SW480 (cell line): ENCODE results near the gene SNED1.

Experiments used
- DNase-seq: peaks from one replicate; pipeline ENCODE4 v3.0.0-alpha.2; 2016; ENCODE audit warnings: low spot score

Gene SNED1

GRCh38 chr2:241006412-241006811 lies 8.0 kb downstream of the SNED1 start:
- DNase-seq = no peak

GRCh38 chr2:241007111-241007510 lies 8.7 kb downstream of the SNED1 start:
- DNase-seq = no peak

GRCh38 chr2:241007880-241008710 lies 9.7 kb downstream of the SNED1 start:
- DNase-seq = no peak

- no peak for DNase-seq
These were observed 10.3 kb downstream of the SNED1 start for GRCh38 chr2:241008711-241009121.

- no peak for DNase-seq
These were observed 10.8 kb downstream of the SNED1 start for GRCh38 chr2:241009191-241009590.

GRCh38 chr2:241009601-241010530 lies 11.4 kb downstream of the SNED1 start:
- DNase-seq = peak; percentile 23

- DNase-seq = no peak
These were observed 12.3 kb downstream of the SNED1 start for GRCh38 chr2:241010531-241011295.

GRCh38 chr2:241011296-241011600 lies 12.8 kb downstream of the SNED1 start:
- no peak for DNase-seq

GRCh38 chr2:241011751-241012510 lies 13.5 kb downstream of the SNED1 start:
- no peak for DNase-seq

- no peak for DNase-seq
These were observed 15.8 kb downstream of the SNED1 start for GRCh38 chr2:241014224-241014623.

- no peak for DNase-seq
These were observed 16.3 kb downstream of the SNED1 start for GRCh38 chr2:241014764-241015163.

GRCh38 chr2:241015439-241015838 lies 17.0 kb downstream of the SNED1 start:
- DNase-seq = no peak

- DNase-seq = no peak
These were observed 19.0 kb downstream of the SNED1 start for GRCh38 chr2:241017228-241017940.

- no peak for DNase-seq
These were observed 19.9 kb downstream of the SNED1 start for GRCh38 chr2:241018051-241018891.

GRCh38 chr2:241019441-241020139 lies 21.2 kb downstream of the SNED1 start:
- no peak for DNase-seq

GRCh38 chr2:241020201-241020600 lies 21.8 kb downstream of the SNED1 start:
- no peak for DNase-seq

GRCh38 chr2:241020629-241021190 lies 22.3 kb downstream of the SNED1 start:
- no peak for DNase-seq

GRCh38 chr2:241025639-241026038 lies 27.2 kb downstream of the SNED1 start:
- peak; percentile 19 for DNase-seq
